Right lung (tissue), 5 donors: Measurements from ENCODE around the gene RAMP3. TPM values are rescaled to one million over a fixed set of nuclear protein-coding genes. Genes with fewer than 3 reads are reported as not detected.

Experiments used
- DNase-seq, 2 donors: peaks; one replicate each; pipeline ENCODE4 v3.0.0-alpha.2; 2013
- polyA plus RNA-seq, 5 donors: library from polyadenylated mRNA; unstranded; fragments of 120-200 nt; gene quantifications; one replicate each; pipeline versions ENCODE4 v1.2.1 to v1.2.3, GENCODE V29; 2013; ENCODE audit warnings: inconsistent platforms in 1 of 5, low replicate concordance in 1 of 5; ENCODE audit not compliant: insufficient read length in 5 of 5, insufficient read depth in 1 of 5

Gene RAMP3
- polyA plus RNA-seq, 5 donors = 17.7 to 32.0 (median 22.0) TPM

GRCh38 chr7:45220846-45221618 is 63.4 kb downstream of the RAMP3 start:
- DNase-seq = no peak

- DNase-seq = no peak
Measured at GRCh38 chr7:45221896-45222604, 64.5 kb downstream of the RAMP3 start.

- DNase-seq = no peak
Measured at GRCh38 chr7:45223078-45223477, 65.5 kb downstream of the RAMP3 start.

DNA sequence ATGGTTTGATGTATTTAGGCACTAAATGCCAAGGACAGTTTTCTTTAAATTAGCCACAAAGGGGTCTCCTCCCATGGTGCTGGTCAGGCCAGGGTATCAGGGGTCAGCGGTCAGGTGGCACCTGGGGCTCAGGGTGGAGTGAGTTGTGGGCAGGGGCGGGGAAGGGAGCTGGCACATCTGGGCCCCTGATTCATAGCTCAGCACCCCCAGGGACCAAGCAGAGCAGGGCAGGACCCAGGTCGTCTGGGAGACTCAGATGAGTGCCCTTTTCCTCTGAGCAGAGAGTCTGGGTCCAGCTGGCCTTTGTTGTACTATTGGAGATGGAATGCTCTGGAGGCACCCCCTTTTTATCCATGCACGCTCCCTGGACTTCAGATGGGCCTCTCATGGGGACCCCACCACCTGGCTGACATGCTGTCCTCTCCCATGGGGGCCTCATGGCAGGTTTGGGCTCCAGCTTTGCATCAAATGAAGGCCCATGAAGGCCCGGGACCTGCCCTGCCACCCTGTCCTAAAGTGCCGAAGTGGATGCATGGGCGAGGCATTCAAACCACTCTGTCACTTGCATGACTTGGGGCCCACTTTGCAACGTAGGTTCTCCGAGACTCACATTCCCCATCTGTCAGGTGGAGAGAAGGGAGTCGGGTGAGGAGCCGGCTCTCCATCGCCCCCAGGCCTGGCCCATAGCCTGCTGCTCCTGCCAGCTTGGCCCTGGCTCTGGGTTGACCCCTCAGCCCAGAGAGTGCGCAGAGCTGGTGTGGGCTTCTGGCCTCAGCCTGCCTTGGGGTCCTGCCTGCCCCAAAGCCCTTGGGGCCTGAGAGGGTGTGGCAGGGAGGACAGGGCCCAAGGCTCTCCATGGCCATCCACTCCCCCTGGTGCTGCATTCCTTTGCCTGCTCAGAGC is 66.4 kb downstream of the RAMP3 start:
- no peak for DNase-seq

DNA sequence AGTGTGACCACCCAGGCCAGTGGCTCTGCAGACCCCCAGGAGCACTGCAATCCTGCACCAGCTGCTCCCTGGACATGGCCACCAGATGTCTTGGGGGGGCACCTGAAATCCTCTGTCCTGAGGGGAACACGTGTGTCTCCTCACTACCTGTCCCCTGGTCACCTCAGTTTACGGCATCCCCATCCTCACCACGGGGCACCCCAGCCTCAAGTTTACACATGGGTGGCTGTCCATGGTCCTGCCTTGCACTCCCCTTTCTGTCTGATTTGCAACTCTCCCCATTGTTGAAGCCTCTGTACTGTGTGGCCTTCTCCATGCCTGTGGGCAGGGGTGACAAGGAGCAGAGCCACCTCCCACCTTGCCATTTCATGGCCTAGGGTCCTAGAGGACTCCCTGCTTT is 67.2 kb downstream of the RAMP3 start:
- DNase-seq = no peak

DNA sequence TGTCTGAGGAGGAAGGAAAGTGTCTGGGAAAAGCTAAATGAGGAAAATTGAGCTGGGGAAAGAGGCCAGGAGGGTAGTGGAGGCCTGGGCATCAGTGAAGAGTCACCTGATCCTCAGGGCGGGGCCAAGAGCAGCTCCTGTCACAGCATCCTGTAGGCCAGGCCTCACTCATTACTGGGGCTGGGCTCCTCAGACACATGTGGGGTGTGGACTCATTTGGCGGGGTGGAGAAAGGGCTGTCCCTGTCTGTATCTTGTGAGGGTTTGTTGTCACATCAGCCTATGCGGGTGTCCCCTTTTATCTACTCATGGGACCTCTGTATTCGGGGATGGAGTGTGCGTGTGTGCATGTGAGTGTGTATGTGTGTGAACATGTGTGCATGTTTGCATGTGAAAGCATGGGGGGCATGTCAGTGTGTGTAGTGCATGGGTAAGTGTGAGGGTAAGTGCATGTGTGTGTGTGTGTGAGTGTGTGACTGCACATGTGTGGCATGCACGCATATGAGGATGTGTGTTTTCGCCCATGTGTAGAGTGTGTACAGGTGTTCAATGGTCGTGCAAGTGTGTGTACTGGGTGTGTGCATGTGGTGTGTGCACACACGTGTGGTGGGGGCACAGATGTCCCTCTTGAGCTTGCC is 67.8 kb downstream of the RAMP3 start:
- DNase-seq = no peak

DNA sequence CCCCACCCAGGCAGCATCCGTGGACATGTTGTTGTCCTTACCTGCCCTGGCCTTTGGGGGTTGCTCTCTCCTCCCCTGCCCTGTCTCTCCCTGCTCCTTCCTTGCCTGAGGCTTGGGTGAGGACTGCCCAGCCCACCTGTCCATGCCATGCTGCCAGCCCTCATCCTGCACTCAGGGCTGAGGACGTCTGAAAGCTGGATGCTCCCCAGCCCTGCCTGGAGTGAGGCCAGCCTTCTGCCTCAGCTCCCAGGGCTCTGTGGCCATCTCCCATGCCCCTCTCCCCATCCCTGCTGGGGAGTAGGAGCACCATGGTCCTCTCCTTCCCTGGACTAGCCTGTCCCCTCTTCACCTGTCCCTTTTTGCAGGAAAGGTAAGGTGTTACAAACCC is 68.4 kb downstream of the RAMP3 start:
- no peak for DNase-seq

DNA sequence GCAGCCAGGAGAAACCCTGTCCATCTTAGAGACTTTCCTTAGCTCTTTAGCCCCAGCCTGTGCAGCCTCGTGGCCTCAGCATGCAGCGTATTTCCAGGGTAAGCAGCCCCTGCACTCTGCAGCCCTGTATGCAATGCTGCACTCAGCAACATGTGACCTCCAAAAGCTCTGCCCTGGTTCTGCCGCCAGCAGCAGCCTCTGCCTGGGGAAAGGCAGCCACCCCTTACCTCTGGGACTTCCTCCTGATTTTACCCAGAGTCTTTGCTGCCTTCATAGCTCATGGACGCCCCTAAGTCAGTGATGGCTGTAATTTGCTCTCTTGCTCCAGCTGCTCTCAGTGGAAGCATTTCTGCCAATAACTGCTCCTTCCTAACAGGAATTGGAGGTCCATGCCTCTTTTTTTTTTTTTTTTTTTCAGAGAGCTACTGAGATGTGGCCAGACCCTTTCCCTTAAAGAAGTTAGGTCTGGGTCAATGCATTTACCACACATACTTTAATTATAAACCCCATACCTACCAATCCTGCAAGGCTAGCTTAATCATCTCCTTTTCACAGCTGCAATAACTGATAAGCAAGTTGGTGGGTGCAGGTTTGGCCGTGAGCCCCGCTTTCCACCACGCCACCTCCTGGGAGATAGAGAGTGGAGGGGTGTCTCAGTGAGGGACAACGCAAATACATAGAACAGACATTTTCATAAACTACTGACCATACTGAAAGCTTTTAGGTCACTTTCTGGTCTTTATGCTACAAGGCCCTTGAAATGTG is 71.7 kb downstream of the RAMP3 start:
- DNase-seq = no peak

- DNase-seq = no peak
Measured at GRCh38 chr7:45230083-45230482, 72.5 kb downstream of the RAMP3 start.

DNA sequence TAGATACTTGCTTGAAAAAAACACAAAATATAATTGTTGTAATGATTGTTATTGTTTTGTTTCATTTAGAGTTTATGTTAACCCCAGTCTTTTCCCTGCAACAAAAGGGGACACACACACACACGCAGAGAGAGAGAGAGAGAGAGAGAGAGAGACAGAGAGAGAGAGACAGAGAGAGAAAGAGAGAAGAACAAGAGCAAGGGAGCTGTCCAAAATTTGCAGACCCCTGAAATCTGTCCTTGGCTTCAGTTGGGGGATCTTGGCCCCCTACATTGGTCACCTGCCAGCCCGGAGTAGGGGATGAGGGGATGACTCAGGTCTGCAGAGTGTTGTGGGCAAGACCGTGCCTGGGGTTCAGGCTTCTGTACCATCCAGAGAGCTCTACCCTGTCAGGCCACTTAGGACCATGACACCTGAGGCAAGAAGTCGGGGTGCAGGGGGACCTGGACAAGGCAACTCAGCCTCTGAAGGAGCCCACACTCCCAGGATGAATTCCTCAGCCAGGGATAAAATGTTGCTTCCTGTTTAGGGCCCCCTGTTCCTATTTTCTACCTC is 73.1 kb downstream of the RAMP3 start:
- DNase-seq = no peak

DNA sequence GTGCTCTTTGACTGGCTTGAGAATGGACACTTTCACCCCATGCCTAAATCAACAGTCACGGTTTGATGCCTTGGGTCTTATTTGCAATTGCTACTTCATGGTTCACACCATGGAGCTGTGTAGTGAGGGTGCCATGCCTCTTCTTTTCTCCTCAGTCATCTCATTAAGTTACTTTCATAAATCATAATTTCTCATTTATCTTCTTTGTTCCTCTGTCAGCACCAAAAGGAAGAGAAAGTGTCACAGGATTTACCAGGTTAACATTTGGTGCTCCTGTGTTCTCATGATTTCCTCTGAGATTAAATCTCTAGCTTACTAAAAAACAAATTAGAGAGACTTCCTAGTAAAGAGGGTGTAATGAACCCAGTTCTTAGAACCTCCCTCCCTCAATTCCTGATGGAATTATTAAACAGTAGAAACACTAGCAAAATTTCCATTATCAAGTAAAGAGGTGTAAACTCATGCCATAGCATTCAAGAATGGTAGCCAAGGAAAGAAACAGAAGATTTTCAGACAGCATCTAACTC is 75.7 kb downstream of the RAMP3 start:
- no peak for DNase-seq

Other genes with a start within 250 kb of the RAMP3 start
- 1 to 10 TPM in 4 of 5 donors, under 1 TPM in 1; 0.86 to 1.8 (median 1.5) TPM for gene MYO1G, start 178.8 kb upstream of the RAMP3 start, polyA plus RNA-seq
- gene CCM2, start 157.6 kb upstream of the RAMP3 start, polyA plus RNA-seq = 10 to 100 TPM; 23.3 to 36.6 (median 28.0) TPM
- 10 to 100 TPM in 2 of 5 donors, 1 to 10 TPM in 3; 5.7 to 10.5 (median 8.2) TPM for gene NACAD, start 68.8 kb upstream of the RAMP3 start, polyA plus RNA-seq
- gene TBRG4, start 46.1 kb upstream of the RAMP3 start, polyA plus RNA-seq = 10 to 100 TPM; 36.7 to 51.1 (median 44.9) TPM